NCI-H226 (cell line): Measurements from ENCODE around the gene ATG9B.
"Not testable (repeated sequence)": the region's sequence is repeated elsewhere in the genome, so short reads cannot be mapped to it uniquely, and the experiment has no call there.

Experiments
- DNase-seq: peaks from one replicate; pipeline ENCODE4 v3.0.0-alpha.2; 2015

Gene ATG9B

GRCh38 chr7:151057989-151058780 is 33.9 kb upstream of the ATG9B start:
- DNase-seq = peak; percentile 100

- DNase-seq = no peak
Observed at GRCh38 chr7:151057506-151057988, 33.3 kb upstream of the ATG9B start, which contains the start of gene CDK5. CDK5 (minus strand) TSS chr7:151057897; CDS start chr7:151057848, 49 bp downstream.

- DNase-seq = no peak
Observed at GRCh38 chr7:151056666-151057505, 32.6 kb upstream of the ATG9B start.

GRCh38 chr7:151056283-151056665 is 32.0 kb upstream of the ATG9B start:
- DNase-seq = no peak

- DNase-seq = no peak
Observed at GRCh38 chr7:151053751-151054150, 29.5 kb upstream of the ATG9B start.

- DNase-seq = no peak
Observed at GRCh38 chr7:151053096-151053495, 28.8 kb upstream of the ATG9B start.

GRCh38 chr7:151051108-151051507 is 26.8 kb upstream of the ATG9B start:
- no peak for DNase-seq

GRCh38 chr7:151048911-151049463 is 24.7 kb upstream of the ATG9B start:
- DNase-seq = no peak

GRCh38 chr7:151047976-151048815 is 23.9 kb upstream of the ATG9B start, which contains the start of gene ASIC3:
ASIC3 (plus strand) TSS chr7:151048531; CDS start chr7:151048886, 355 bp downstream.
- DNase-seq = no peak

- peak; percentile 46 for DNase-seq
Observed at GRCh38 chr7:151046603-151047573, 22.6 kb upstream of the ATG9B start.

GRCh38 chr7:151045967-151046366 is 21.7 kb upstream of the ATG9B start:
- DNase-seq = no peak

- no peak for DNase-seq
Observed at GRCh38 chr7:151045262-151045661, 21.0 kb upstream of the ATG9B start.

GRCh38 chr7:151043959-151044358 is 19.7 kb upstream of the ATG9B start:
- DNase-seq = no peak

- not testable (repeated sequence) for DNase-seq
Observed at GRCh38 chr7:151043449-151043848, 19.2 kb upstream of the ATG9B start.

GRCh38 chr7:151040616-151041375 is 16.5 kb upstream of the ATG9B start:
- no peak for DNase-seq

- DNase-seq = no peak
Observed at GRCh38 chr7:151039850-151040548, 15.7 kb upstream of the ATG9B start.

- peak; percentile 90 for DNase-seq
Observed at GRCh38 chr7:151038951-151039849, 14.9 kb upstream of the ATG9B start.

GRCh38 chr7:151035902-151036301 is 11.6 kb upstream of the ATG9B start:
- DNase-seq = no peak
